ENCODE measurements around the gene AHRR. TPM values are rescaled to one million over a fixed set of nuclear protein-coding genes. Genes with fewer than 3 reads are reported as not detected.
A peak's percentile ranks its signal among the peaks of the same experiment; 100 is the strongest.

AHRR gene
- total RNA-seq, 2 experiments from 2014 or later, result 24.0 to 26.6 TPM

- H3K27me3 Mint-ChIP-seq, result no peaks in the 10 kb centered on the region
- H3K4me3 Mint-ChIP-seq, result no peak overlapping the region
- H3K4me1 Mint-ChIP-seq, result peaks cover 58% of the 10 kb centered on the region
- H3K27ac Mint-ChIP-seq, result no peak overlapping the region
- DNase-seq, result no peak
- H3K9me3 Mint-ChIP-seq, result peaks cover under 1% of the 10 kb centered on the region
- H3K36me3 Mint-ChIP-seq, result peaks cover 52% of the 10 kb centered on the region
Observed at GRCh38 chr5:370311-370958, 48.9 kb downstream of the AHRR start.

GRCh38 chr5:370959-371810 lies 49.7 kb downstream of the AHRR start:
- H3K27me3 Mint-ChIP-seq, result no peaks in the 10 kb centered on the region
- peak overlapping the region; percentile 66 for H3K4me3 Mint-ChIP-seq
- peaks cover 59% of the 10 kb centered on the region for H3K4me1 Mint-ChIP-seq
- H3K27ac Mint-ChIP-seq, result peak overlapping the region; percentile 90
- H3K9me3 Mint-ChIP-seq, result no peaks in the 10 kb centered on the region
- peaks cover 52% of the 10 kb centered on the region for H3K36me3 Mint-ChIP-seq
- DNase-seq, result no peak

GRCh38 chr5:371811-372555 lies 50.5 kb downstream of the AHRR start:
- DNase-seq, result no peak
- peak overlapping the region; percentile 66 for H3K4me3 Mint-ChIP-seq
- H3K27ac Mint-ChIP-seq, result peak overlapping the region; percentile 90
- peaks cover 65% of the 10 kb centered on the region for H3K4me1 Mint-ChIP-seq
- H3K9me3 Mint-ChIP-seq, result no peaks in the 10 kb centered on the region
- H3K36me3 Mint-ChIP-seq, result peaks cover 55% of the 10 kb centered on the region
- H3K27me3 Mint-ChIP-seq, result no peaks in the 10 kb centered on the region

GRCh38 chr5:372556-372995 lies 51.1 kb downstream of the AHRR start:
- peak overlapping the region; percentile 90 for H3K27ac Mint-ChIP-seq
- H3K4me3 Mint-ChIP-seq, result peak overlapping the region; percentile 66
- no peaks in the 10 kb centered on the region for H3K27me3 Mint-ChIP-seq
- DNase-seq, result no peak
- H3K9me3 Mint-ChIP-seq, result no peaks in the 10 kb centered on the region
- H3K36me3 Mint-ChIP-seq, result peaks cover 54% of the 10 kb centered on the region
- peaks cover 68% of the 10 kb centered on the region for H3K4me1 Mint-ChIP-seq

GRCh38 chr5:372996-373709 lies 51.6 kb downstream of the AHRR start:
- peak overlapping the region; percentile 66 for H3K4me3 Mint-ChIP-seq
- peaks cover 71% of the 10 kb centered on the region for H3K4me1 Mint-ChIP-seq
- H3K27me3 Mint-ChIP-seq, result no peaks in the 10 kb centered on the region
- no peak for DNase-seq
- no peaks in the 10 kb centered on the region for H3K9me3 Mint-ChIP-seq
- peaks cover 55% of the 10 kb centered on the region for H3K36me3 Mint-ChIP-seq
- peak overlapping the region; percentile 90 for H3K27ac Mint-ChIP-seq

GRCh38 chr5:373710-374602 lies 52.4 kb downstream of the AHRR start:
- H3K4me1 Mint-ChIP-seq, result peaks cover 71% of the 10 kb centered on the region
- H3K36me3 Mint-ChIP-seq, result peaks cover 51% of the 10 kb centered on the region
- no peaks in the 10 kb centered on the region for H3K9me3 Mint-ChIP-seq
- peak overlapping the region; percentile 99 for H3K27ac Mint-ChIP-seq
- DNase-seq, result peak; percentile 95
- no peaks in the 10 kb centered on the region for H3K27me3 Mint-ChIP-seq
- H3K4me3 Mint-ChIP-seq, result peak overlapping the region; percentile 70

- DNase-seq, result no peak
- peaks cover 71% of the 10 kb centered on the region for H3K4me1 Mint-ChIP-seq
- H3K4me3 Mint-ChIP-seq, result peak overlapping the region; percentile 70
Observed at GRCh38 chr5:374631-375335, 53.3 kb downstream of the AHRR start.

GRCh38 chr5:375336-375920 lies 53.9 kb downstream of the AHRR start:
- no peaks in the 10 kb centered on the region for H3K27me3 Mint-ChIP-seq
- H3K27ac Mint-ChIP-seq, result peak overlapping the region; percentile 99
- H3K4me3 Mint-ChIP-seq, result peak overlapping the region; percentile 43
- peaks cover 49% of the 10 kb centered on the region for H3K36me3 Mint-ChIP-seq
- H3K9me3 Mint-ChIP-seq, result peaks cover 2% of the 10 kb centered on the region
- no peak for DNase-seq
- H3K4me1 Mint-ChIP-seq, result peaks cover 72% of the 10 kb centered on the region

More at GRCh38 chr5:374631-375335, 53.3 kb downstream of the AHRR start:
- H3K36me3 Mint-ChIP-seq, result peaks cover 50% of the 10 kb centered on the region
- peak overlapping the region; percentile 99 for H3K27ac Mint-ChIP-seq
- H3K27me3 Mint-ChIP-seq, result no peaks in the 10 kb centered on the region
- H3K9me3 Mint-ChIP-seq, result peaks cover 1% of the 10 kb centered on the region

GRCh38 chr5:375921-376798 lies 54.6 kb downstream of the AHRR start:
- no peaks in the 10 kb centered on the region for H3K27me3 Mint-ChIP-seq
- no peak for DNase-seq
- H3K9me3 Mint-ChIP-seq, result peaks cover 6% of the 10 kb centered on the region
- peaks cover 73% of the 10 kb centered on the region for H3K4me1 Mint-ChIP-seq
- H3K4me3 Mint-ChIP-seq, result no peak overlapping the region
- H3K27ac Mint-ChIP-seq, result peak overlapping the region; percentile 99
- peaks cover 53% of the 10 kb centered on the region for H3K36me3 Mint-ChIP-seq

- DNase-seq, result no peak
- peaks cover 10% of the 10 kb centered on the region for H3K9me3 Mint-ChIP-seq
- H3K4me3 Mint-ChIP-seq, result no peak overlapping the region
- H3K36me3 Mint-ChIP-seq, result peaks cover 57% of the 10 kb centered on the region
- no peaks in the 10 kb centered on the region for H3K27me3 Mint-ChIP-seq
- H3K27ac Mint-ChIP-seq, result peak overlapping the region; percentile 99
- peaks cover 73% of the 10 kb centered on the region for H3K4me1 Mint-ChIP-seq
Observed at GRCh38 chr5:376799-377325, 55.3 kb downstream of the AHRR start.

- peaks cover 75% of the 10 kb centered on the region for H3K4me1 Mint-ChIP-seq
- H3K27me3 Mint-ChIP-seq, result no peaks in the 10 kb centered on the region
- H3K9me3 Mint-ChIP-seq, result peaks cover 16% of the 10 kb centered on the region
- H3K27ac Mint-ChIP-seq, result peak overlapping the region; percentile 99
- peaks cover 61% of the 10 kb centered on the region for H3K36me3 Mint-ChIP-seq
- peak overlapping the region; percentile 10 for H3K4me3 Mint-ChIP-seq
- DNase-seq, result no peak
Observed at GRCh38 chr5:377326-377981, 55.9 kb downstream of the AHRR start.
